Fibroblast of skin of right biceps (primary cell): ENCODE data around the gene SPOCK3.

Source experiments
- DNase-seq: peaks from one replicate; pipeline ENCODE4 v3.0.0-alpha.2; 2013

SPOCK3 gene

GRCh38 chr4:167171928-167172327 lies 62.4 kb downstream of the SPOCK3 start:
- DNase-seq, result no peak

GRCh38 chr4:167168611-167169010 lies 65.7 kb downstream of the SPOCK3 start:
- DNase-seq, result no peak

- DNase-seq, result no peak
Observed at GRCh38 chr4:167150587-167150986, 83.7 kb downstream of the SPOCK3 start.

- DNase-seq, result no peak
Observed at GRCh38 chr4:167144605-167145004, 89.7 kb downstream of the SPOCK3 start.

- no peak for DNase-seq
Observed at GRCh38 chr4:167143018-167143417, 91.3 kb downstream of the SPOCK3 start.

GRCh38 chr4:167136270-167136669 lies 98.0 kb downstream of the SPOCK3 start:
- DNase-seq, result no peak

GRCh38 chr4:167129146-167129545 lies 105.1 kb downstream of the SPOCK3 start:
- DNase-seq, result no peak

GRCh38 chr4:167119392-167119791 lies 114.9 kb downstream of the SPOCK3 start:
- no peak for DNase-seq

- no peak for DNase-seq
Observed at GRCh38 chr4:167117273-167117672, 117.0 kb downstream of the SPOCK3 start.

GRCh38 chr4:167114416-167114971 lies 119.8 kb downstream of the SPOCK3 start:
- no peak for DNase-seq

GRCh38 chr4:167111622-167112021 lies 122.7 kb downstream of the SPOCK3 start:
- no peak for DNase-seq

- DNase-seq, result no peak
Observed at GRCh38 chr4:167111092-167111491, 123.2 kb downstream of the SPOCK3 start.

- DNase-seq, result no peak
Observed at GRCh38 chr4:167109859-167110258, 124.4 kb downstream of the SPOCK3 start.

GRCh38 chr4:167105857-167106256 lies 128.4 kb downstream of the SPOCK3 start:
- no peak for DNase-seq

GRCh38 chr4:167102475-167102874 lies 131.8 kb downstream of the SPOCK3 start:
- no peak for DNase-seq

GRCh38 chr4:167101035-167101434 lies 133.3 kb downstream of the SPOCK3 start:
- DNase-seq, result no peak

GRCh38 chr4:167100120-167100519 lies 134.2 kb downstream of the SPOCK3 start:
- DNase-seq, result peak; percentile 12

GRCh38 chr4:167088115-167088514 lies 146.2 kb downstream of the SPOCK3 start:
- DNase-seq, result no peak

- DNase-seq, result no peak
Observed at GRCh38 chr4:167084321-167084720, 150.0 kb downstream of the SPOCK3 start.

- DNase-seq, result no peak
Observed at GRCh38 chr4:167079762-167080161, 154.5 kb downstream of the SPOCK3 start.

- DNase-seq, result no peak
Observed at GRCh38 chr4:167052631-167053091, 181.6 kb downstream of the SPOCK3 start.

GRCh38 chr4:167049257-167049656 lies 185.0 kb downstream of the SPOCK3 start:
- no peak for DNase-seq

- no peak for DNase-seq
Observed at GRCh38 chr4:167041524-167041923, 192.8 kb downstream of the SPOCK3 start.

GRCh38 chr4:167035390-167035789 lies 198.9 kb downstream of the SPOCK3 start:
- DNase-seq, result no peak

GRCh38 chr4:167034983-167035382 lies 199.3 kb downstream of the SPOCK3 start:
- no peak for DNase-seq

- peak; percentile 60 for DNase-seq
Observed at GRCh38 chr4:167032871-167033270, 201.4 kb downstream of the SPOCK3 start.
